GM18502 (cell line): Measurements from ENCODE around the gene ACTRT3.
"Not testable (repeated sequence)": the region's sequence is repeated elsewhere in the genome, so short reads cannot be mapped to it uniquely, and the experiment has no call there.

ENCODE experiments used
- ATAC-seq: cut with Tn5 transposase; IDR thresholded peaks from one replicate; pipeline ENCODE4 v1.9.1; 2021; ENCODE audit warnings: mild to moderate bottlenecking; ENCODE audit not compliant: unreplicated experiment, poor library complexity

Gene ACTRT3

GRCh38 chr3:169772897-169773816, 3.8 kb upstream of the ACTRT3 start, which contains the start of gene MYNN:
Gene MYNN (plus strand): TSS chr3:169773396. CDS start chr3:169774296, 900 bp downstream.
- ATAC-seq, result peak; percentile 83

- ATAC-seq, result peak; percentile 20
Measured at GRCh38 chr3:169772305-169772896, 3.0 kb upstream of the ACTRT3 start.

- ATAC-seq, result peak; percentile 17
Measured at GRCh38 chr3:169771497-169772304, 2.3 kb upstream of the ACTRT3 start.

GRCh38 chr3:169764882-169765612, 4.3 kb downstream of the ACTRT3 start, which contains the start of gene TERC:
Gene TERC (minus strand): TSS chr3:169765060.
- peak; percentile 79 for ATAC-seq

GRCh38 chr3:169764312-169764881, 5.0 kb downstream of the ACTRT3 start:
- peak; percentile 47 for ATAC-seq

GRCh38 chr3:169760479-169760878, 8.9 kb downstream of the ACTRT3 start:
- no peak for ATAC-seq

- ATAC-seq, result peak; percentile 66
Measured at GRCh38 chr3:169759256-169759655, 10.1 kb downstream of the ACTRT3 start.

- ATAC-seq, result no peak
Measured at GRCh38 chr3:169758359-169758994, 10.9 kb downstream of the ACTRT3 start.

- ATAC-seq, result no peak
Measured at GRCh38 chr3:169755488-169755887, 13.9 kb downstream of the ACTRT3 start.

GRCh38 chr3:169754711-169755110, 14.7 kb downstream of the ACTRT3 start:
- no peak for ATAC-seq

- ATAC-seq, result no peak
Measured at GRCh38 chr3:169751875-169752274, 17.5 kb downstream of the ACTRT3 start.

- peak; percentile 41 for ATAC-seq
Measured at GRCh38 chr3:169750665-169751064, 18.7 kb downstream of the ACTRT3 start.

- ATAC-seq, result peak; percentile 51
Measured at GRCh38 chr3:169748670-169749069, 20.7 kb downstream of the ACTRT3 start.

GRCh38 chr3:169746924-169747323, 22.4 kb downstream of the ACTRT3 start:
- ATAC-seq, result no peak

- ATAC-seq, result no peak
Measured at GRCh38 chr3:169744366-169745054, 24.9 kb downstream of the ACTRT3 start.

- no peak for ATAC-seq
Measured at GRCh38 chr3:169739067-169739466, 30.3 kb downstream of the ACTRT3 start.

GRCh38 chr3:169731857-169732256, 37.5 kb downstream of the ACTRT3 start:
- ATAC-seq, result not testable (repeated sequence)

GRCh38 chr3:169722724-169723123, 46.6 kb downstream of the ACTRT3 start:
- ATAC-seq, result no peak
